Endothelial cell (in vitro differentiated cells): ENCODE data around the gene IL26. TPM values are rescaled to one million over a fixed set of nuclear protein-coding genes. Genes with fewer than 3 reads are reported as not detected.
A peak's percentile ranks its signal among the peaks of the same experiment; 100 is the strongest.
"Not testable (repeated sequence)": the region's sequence is repeated elsewhere in the genome, so short reads cannot be mapped to it uniquely, and the experiment has no call there.

Experiments
- DNase-seq: peaks from one replicate; pipeline ENCODE4 v3.0.0; 2021; ENCODE audit warnings: low spot score
- H3K27ac Mint-ChIP-seq: one replicate; pipeline ENCODE4 v1.8.0; 2021; ENCODE audit warnings: mixed read lengths, inconsistent platforms; ENCODE audit not compliant: unreplicated experiment
- H3K27me3 Mint-ChIP-seq: one replicate; pipeline ENCODE4 v1.8.0; 2021; ENCODE audit warnings: mild to moderate bottlenecking, moderate library complexity, mixed read lengths, inconsistent platforms; ENCODE audit not compliant: unreplicated experiment
- H3K36me3 Mint-ChIP-seq: one replicate; pipeline ENCODE4 v1.8.0; 2021; ENCODE audit warnings: mild to moderate bottlenecking, low read depth, mixed read lengths, inconsistent platforms; ENCODE audit not compliant: unreplicated experiment
- H3K4me1 Mint-ChIP-seq: one replicate; pipeline ENCODE4 v1.8.0; 2021; ENCODE audit warnings: mild to moderate bottlenecking, mixed read lengths, inconsistent platforms; ENCODE audit not compliant: unreplicated experiment
- H3K4me3 Mint-ChIP-seq: one replicate; pipeline ENCODE4 v1.8.0; 2021; ENCODE audit warnings: mild to moderate bottlenecking, mixed read lengths, inconsistent platforms; ENCODE audit not compliant: unreplicated experiment
- H3K9me3 Mint-ChIP-seq: one replicate; pipeline ENCODE4 v1.8.0; 2021; ENCODE audit warnings: mixed read lengths, inconsistent platforms; ENCODE audit not compliant: unreplicated experiment
- CTCF ChIP-seq: fragments of 200-600 bp; sonication (generic); IDR thresholded peaks from one replicate; pipeline ENCODE4 v1.5.0; 2021; ENCODE audit warnings: antibody characterized with exemption; ENCODE audit not compliant: unreplicated experiment
- total RNA-seq: library from RNA; stranded (reverse); fragmentation: NEBNext Ultra II Directional; extraction: Animal tissue kit (Norgen Biotek cat#: 25700); gene quantifications from one replicate; pipeline ENCODE4 v1.2.1, GENCODE V29; 2021; ENCODE audit not compliant: unreplicated experiment

Gene IL26
- total RNA-seq, 1 donor from 2014 or later: not detected

DNA sequence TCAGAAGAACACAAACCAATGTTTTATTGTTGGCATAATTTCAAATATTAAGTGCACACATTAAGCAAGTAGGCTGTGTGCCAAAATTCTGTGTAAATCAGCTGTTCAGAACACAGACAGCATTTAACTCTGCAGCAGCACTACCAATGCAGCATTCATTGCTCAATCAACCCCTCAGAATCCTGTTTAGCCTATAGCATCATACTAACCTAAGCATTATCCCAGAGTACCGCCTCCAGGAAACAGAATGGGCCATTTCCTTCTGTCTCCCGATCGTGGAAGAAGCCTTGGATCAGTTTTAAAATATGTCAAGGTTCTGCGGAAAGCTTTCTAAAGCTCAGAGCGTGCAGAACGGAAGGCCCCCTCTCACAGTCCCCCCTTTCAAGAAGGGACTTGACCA lies 3.3 kb downstream of the IL26 start:
- no peak for TF ChIP-seq CTCF
- Mint-ChIP-seq H3K36me3 (no peaks in the 10 kb centered on the region), H3K4me3 (peak overlapping the region; percentile 10), H3K27ac (peak overlapping the region; percentile 78), H3K9me3 (no peaks in the 10 kb centered on the region), H3K4me1 (peaks cover 11% of the 10 kb centered on the region), H3K27me3 (no peaks in the 10 kb centered on the region)
- DNase-seq: peak; percentile 5

GRCh38 chr12:68221497-68221896 lies 4.1 kb downstream of the IL26 start:
- TF ChIP-seq CTCF: no peak
- H3K4me1 Mint-ChIP-seq: peaks cover 11% of the 10 kb centered on the region
- no peaks in the 10 kb centered on the region for H3K36me3 Mint-ChIP-seq
- no peak for DNase-seq
- no peak overlapping the region for H3K4me3 Mint-ChIP-seq
- H3K9me3 Mint-ChIP-seq: no peaks in the 10 kb centered on the region
- H3K27ac Mint-ChIP-seq: no peak overlapping the region
- no peaks in the 10 kb centered on the region for H3K27me3 Mint-ChIP-seq

GRCh38 chr12:68210875-68211274 lies 14.7 kb downstream of the IL26 start:
- no peak overlapping the region for H3K27ac Mint-ChIP-seq
- H3K36me3 Mint-ChIP-seq: no peaks in the 10 kb centered on the region
- H3K4me3 Mint-ChIP-seq: no peak overlapping the region
- H3K4me1 Mint-ChIP-seq: peaks cover 19% of the 10 kb centered on the region
- H3K9me3 Mint-ChIP-seq: no peaks in the 10 kb centered on the region
- DNase-seq: no peak
- no peak for TF ChIP-seq CTCF
- peaks cover 1% of the 10 kb centered on the region for H3K27me3 Mint-ChIP-seq

DNA sequence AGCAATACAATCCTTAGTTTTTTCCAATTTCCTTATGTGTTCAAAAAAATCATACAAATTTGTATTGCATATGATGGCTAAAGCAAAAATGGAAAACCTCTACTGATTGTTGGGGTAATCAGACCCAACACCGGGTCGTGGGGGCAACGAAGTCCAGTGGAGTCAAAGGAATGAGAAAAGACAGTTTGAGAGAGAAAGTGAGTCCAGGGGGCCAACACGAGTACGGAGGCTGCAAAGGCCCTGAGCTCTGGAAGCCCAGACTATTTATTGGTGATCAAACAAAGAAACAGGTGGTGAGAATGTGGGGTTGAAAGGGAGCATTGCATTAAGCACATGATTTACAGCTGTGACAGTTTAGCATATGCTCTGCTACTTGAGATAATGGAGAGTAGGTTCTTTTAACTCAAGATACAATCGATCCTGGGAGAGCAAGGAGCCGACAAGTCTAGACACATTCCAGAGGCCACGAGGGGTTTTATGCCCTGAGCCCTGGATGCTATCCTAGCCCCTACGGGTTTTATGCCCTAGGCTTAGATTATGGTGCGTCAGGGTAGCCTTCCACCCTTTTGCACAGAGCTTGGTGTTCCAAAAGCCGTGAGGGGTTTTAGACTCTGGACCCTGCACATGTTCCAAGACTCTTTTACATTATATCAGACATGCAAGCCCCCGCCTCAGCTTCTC lies 16.4 kb downstream of the IL26 start:
- H3K36me3 Mint-ChIP-seq, H3K4me3 Mint-ChIP-seq, H3K27me3 Mint-ChIP-seq, DNase-seq, H3K27ac Mint-ChIP-seq, H3K9me3 Mint-ChIP-seq: not testable (repeated sequence)
- peaks cover 30% of the 10 kb centered on the region for H3K4me1 Mint-ChIP-seq

DNA sequence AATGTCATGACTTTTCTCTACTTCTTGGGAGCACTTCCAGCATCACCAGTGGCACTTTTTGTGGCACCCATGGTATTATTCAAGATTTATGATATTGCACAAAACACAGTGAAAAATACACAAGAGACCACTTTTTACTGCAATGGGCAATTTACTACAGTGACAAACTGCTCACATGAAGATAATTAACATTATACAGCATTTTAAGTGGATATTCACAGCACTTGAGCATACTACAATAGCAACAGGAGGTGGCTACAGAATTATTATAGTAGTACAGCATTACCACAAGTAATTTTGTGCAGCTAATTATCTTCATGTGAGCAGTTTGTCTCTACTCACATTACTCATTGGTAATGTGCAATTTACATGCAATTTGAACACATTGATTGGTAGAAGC lies 18.3 kb downstream of the IL26 start:
- Mint-ChIP-seq H3K36me3 (no peaks in the 10 kb centered on the region), H3K9me3 (no peaks in the 10 kb centered on the region), H3K4me1 (peaks cover 30% of the 10 kb centered on the region), H3K27me3 (peaks cover 1% of the 10 kb centered on the region), H3K27ac (no peak overlapping the region), H3K4me3 (no peak overlapping the region)
- no peak for TF ChIP-seq CTCF
- no peak for DNase-seq
